H1 (cell line): ENCODE measurements around the gene ZNF667. TPM values are rescaled to one million over a fixed set of nuclear protein-coding genes. Genes with fewer than 3 reads are reported as not detected.

Experiments
- JUND ChIP-seq: IDR thresholded peaks from 2 replicates; pipeline ENCODE4 v1.6.1; 2011; ENCODE audit warnings: mild to moderate bottlenecking, improper control_type of control experiment, low read length
- MAFK ChIP-seq: IDR thresholded peaks from 2 replicates; pipeline ENCODE4 v1.6.1; 2012; ENCODE audit warnings: low read depth, mild to moderate bottlenecking, improper control_type of control experiment, low read length
- NRF1 ChIP-seq: IDR thresholded peaks from 2 replicates; pipeline ENCODE4 v1.6.1; 2011; ENCODE audit warnings: mild to moderate bottlenecking, low read depth, low read length, improper control_type of control experiment
- RNF2 ChIP-seq: fragments of 200-900, 300-1000 bp; sonication (generic); IDR thresholded peaks from 2 replicates; pipeline ENCODE4 v1.7.1; 2016; ENCODE audit warnings: borderline replicate concordance, low read depth, mild to moderate bottlenecking, antibody characterized with exemption, low read length; ENCODE audit not compliant: poor library complexity, severe bottlenecking; ENCODE audit errors: missing control alignments
- RXRA ChIP-seq: IDR thresholded peaks from 2 replicates; pipeline ENCODE4 v1.6.1; 2011; ENCODE audit warnings: low read depth, mild to moderate bottlenecking, low read length, moderate library complexity; ENCODE audit not compliant: insufficient read depth
- SAP30 ChIP-seq: fragments of 300-600 bp; sonication (generic); IDR thresholded peaks from 2 replicates; pipeline ENCODE4 v1.7.1; 2012; ENCODE audit warnings: low read length, moderate library complexity, mild to moderate bottlenecking, inconsistent platforms; ENCODE audit not compliant: insufficient read depth, insufficient replicate concordance
- SUZ12 ChIP-seq: fragments of 200-600 bp; sonication (generic); IDR thresholded peaks from 2 replicates; pipeline ENCODE4 v1.6.1; 2012; ENCODE audit warnings: mild to moderate bottlenecking, inconsistent platforms, low read length, moderate library complexity, mixed read lengths
- TEAD4 ChIP-seq: IDR thresholded peaks from 2 replicates; pipeline ENCODE4 v1.6.1; 2012; ENCODE audit warnings: low read depth, low read length, inconsistent platforms, mixed read lengths
- polyA plus RNA-seq, 7 experiments: library from polyadenylated mRNA; depleted of rRNA in 3 of 7; stranded (reverse) in 5 of 7; unstranded in 2 of 7; fragments of >200 nt in 5 of 7; fragments of 200-250 nt in 2 of 7; gene quantifications; 1 replicate in 5 of 7; 2 replicates in 1 of 7; 4 replicates in 1 of 7; pipeline versions ENCODE4 v1.2.1 to v1.2.3, GENCODE V29; 2011 to 2013; ENCODE audit warnings: missing spikeins in 2 of 7, mixed read lengths in 2 of 7
- total RNA-seq: library from RNA; stranded (reverse); fragmentation: NEBNext Ultra II Directional; extraction: Animal tissue kit (Norgen Biotek cat#: 25700); gene quantifications from 2 replicates; pipeline ENCODE4 v1.2.1, GENCODE V29; 2021

Gene ZNF667
- total and polyA plus RNA-seq, 2 of the 8 experiments (the other 6 are each of a cell fraction or from before 2014, with no cell fraction given): 4.4 to 10.7 TPM

GRCh38 chr19:56491399-56491798 is 14.3 kb upstream of the ZNF667 start (continued):
- TF ChIP-seq SUZ12 (no peak), RXRA (no peak), TEAD4 (peak; percentile 52; the same call in 1 of the 2 replicates), NRF1 (no peak), MAFK (peak; percentile 82), RNF2 (no peak), SAP30 (no peak), JUND (no peak)
